Stimulated activated CD4-positive, alpha-beta T cell treated with anti-CD3 and anti-CD28 coated beads, Interleukin-4, amount 100 ng/mL, for 1 hour (primary cell): ENCODE data around the gene ZSCAN22.
"Not testable (repeated sequence)": the region's sequence is repeated elsewhere in the genome, so short reads cannot be mapped to it uniquely, and the experiment has no call there.

Source experiments
- DNase-seq: peaks from one replicate; pipeline ENCODE4 v3.0.0-alpha.2; 2020

ZSCAN22 gene

DNA sequence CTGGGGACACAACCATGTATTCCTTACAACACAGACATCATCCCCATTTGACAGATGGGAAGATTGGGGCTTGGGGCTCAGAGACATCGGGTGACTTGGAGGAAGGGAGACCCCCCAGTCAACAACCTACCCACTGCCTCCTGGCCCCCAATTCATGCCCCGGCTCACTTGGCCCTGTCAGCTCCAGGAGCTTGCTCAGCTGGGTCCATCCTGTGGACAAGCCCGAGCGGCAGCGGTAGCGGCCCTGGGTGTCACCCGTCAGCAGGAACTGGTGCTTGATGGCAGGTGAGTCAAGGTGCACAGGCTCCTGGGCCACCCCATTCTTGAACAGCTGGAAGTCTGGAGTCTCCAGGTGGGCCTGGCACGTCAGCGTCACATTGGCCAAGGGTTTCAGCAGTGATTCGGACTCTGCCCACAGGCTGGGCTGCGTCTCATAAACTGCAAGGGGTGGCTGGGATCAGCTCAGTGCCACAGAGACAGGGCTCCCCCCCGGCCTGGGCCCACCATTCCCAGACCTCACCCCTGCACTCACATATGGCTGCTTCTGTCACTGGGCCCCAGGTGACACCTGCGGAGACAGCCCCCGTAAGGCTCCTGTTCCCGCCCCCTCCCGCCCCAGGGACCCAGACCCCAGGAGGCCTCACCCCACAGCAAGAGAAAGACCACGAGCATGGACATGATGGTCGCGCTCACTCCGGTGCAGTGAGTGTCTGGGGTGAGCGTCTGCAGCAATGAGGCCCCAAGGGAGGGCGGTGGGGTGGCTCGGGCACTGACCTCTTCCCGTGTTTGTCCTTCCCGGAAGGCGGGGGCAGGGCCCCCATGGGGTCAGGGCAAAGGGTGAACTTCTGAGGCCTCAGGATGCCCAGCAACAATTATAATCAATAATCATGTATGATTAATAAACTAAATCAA, 26.2 kb downstream of the ZSCAN22 start, which contains the start of gene A1BG:
Gene A1BG (minus strand): TSS at position 733 of the 912 bp plus-strand sequence. CDS start 55 bp downstream, at position 678.
- DNase-seq: no peak

- no peak for DNase-seq
Measured at GRCh38 chr19:58353717-58354477, 27.1 kb downstream of the ZSCAN22 start.

DNA sequence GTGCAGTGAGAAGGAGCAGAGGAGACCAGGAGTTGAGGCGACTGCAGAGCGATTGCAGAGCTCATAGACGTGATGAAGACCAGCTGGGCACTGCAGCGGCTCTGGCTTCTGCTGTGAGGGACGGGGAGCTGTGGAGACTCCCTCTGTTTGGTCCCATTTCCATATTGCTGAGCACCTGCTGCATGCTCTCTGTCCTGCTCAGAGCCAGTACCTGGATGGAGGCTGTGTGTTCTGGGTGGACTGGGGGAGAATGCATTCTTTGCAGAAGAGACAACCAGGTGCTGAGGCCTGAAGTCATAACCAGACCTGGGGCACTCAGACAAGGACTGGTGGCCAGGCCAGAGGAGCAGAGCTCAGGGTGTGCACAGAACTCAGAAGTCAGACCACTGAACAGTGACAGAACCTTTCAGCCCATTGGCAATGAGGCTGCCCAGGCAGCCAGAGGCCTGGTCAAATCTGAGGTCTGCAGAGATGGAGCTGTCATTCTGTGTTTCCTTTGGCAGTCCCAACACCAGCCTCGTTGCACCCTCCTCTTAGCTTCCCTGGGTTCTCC, 27.8 kb downstream of the ZSCAN22 start:
- DNase-seq: no peak

DNA sequence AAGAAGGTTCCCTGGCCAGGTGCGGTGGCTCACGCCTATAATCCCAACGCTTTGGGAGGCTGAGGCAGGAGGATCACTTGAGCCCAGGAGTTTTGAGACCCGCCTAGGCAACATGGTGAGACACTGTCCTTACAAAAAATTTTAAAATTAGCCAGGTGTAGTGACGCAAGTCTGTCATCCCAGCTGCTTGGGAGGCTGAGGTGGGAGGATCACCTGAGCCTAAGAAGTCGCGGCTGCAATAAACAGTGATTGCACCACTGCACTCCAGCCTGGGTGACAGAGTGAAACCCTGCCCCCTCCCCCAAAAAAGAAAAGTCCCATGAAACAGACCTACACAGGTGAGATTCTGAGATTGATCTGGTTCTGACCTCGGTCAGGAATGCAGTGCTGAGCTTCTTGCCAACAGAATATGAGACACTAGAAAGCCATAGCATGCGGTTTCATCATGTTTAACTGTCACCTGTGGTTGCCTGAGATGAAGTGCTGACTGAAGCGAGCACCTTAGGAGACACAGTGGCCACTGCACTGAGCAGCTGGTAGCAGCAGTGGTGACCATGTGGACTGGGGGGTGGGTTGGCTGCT, 28.5 kb downstream of the ZSCAN22 start:
- no peak for DNase-seq

DNA sequence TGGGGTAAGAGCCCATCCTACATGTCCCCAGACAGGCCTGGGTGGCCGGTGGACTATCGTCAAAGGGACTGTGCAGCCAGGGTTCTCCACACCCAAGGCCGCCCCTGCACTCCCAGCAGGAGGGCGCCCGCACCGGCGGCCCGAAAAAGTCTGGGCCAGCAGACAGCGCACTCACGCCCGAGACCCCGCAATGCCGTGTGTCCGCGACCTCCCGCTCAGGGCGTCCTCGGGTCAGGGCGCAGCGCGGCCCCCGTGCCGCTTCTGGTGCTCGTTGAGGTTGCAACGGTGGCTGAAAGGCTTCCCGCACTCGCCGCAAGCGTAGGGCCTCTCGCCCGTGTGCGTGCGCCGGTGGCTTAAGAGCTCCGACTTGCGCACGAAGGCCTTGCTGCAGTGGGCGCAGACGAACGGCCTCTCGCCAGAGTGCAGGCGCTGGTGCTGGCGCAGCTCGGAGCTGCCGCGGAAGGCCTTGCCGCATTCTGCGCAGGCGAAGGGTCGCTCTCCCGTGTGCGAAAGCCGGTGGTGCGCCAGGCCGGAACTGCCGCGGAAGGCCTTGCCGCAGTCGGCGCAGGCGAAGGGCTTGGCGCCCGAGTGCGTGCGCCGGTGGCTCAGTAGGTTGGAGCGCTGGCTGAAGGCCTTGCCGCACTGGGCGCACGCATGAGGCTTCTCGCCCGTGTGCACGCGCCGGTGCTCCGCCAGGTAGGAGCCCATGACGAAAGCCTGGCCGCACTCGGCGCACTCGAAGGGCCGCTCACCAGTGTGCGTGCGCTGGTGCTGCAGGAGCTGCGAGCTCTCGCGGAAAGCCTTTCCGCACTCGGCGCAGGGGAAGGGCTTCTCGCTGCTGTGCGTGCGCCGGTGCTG, 29.3 kb downstream of the ZSCAN22 start:
- peak; percentile 38 for DNase-seq

DNA sequence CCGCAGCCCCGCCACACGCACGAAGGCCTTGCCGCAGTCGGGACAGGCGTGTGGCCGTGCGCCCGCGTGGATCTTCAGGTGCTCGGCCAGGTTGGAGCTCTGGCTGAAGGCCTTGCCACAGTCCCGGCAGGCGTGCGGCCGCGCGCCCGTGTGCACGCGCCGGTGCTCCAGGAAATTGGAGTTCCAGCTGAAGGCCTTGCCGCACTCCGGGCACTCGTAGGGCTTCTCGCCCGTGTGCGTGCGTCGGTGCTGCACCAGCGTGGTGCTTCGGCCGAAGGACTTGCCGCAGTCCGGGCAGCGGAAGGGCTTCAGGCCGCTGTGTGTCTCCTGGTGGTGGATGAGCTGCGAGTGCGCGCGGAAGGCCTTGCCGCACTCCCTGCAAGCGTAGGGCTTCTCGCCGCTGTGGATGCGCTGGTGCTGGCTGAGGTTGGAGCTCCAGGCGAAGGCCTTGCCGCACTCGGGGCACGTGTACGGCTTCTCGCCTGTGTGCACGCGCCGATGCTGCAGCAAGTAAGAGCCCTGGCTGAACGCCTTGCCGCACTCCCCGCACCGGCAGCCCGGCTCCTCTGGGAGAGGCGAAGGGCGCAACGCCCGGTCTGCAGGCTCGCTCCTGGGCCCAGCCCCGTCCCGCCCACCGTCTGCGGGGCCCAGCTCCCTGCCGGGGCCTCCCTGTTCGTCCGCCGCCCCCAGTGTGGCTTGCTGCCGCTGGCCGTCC, 30.1 kb downstream of the ZSCAN22 start:
- no peak for DNase-seq

DNA sequence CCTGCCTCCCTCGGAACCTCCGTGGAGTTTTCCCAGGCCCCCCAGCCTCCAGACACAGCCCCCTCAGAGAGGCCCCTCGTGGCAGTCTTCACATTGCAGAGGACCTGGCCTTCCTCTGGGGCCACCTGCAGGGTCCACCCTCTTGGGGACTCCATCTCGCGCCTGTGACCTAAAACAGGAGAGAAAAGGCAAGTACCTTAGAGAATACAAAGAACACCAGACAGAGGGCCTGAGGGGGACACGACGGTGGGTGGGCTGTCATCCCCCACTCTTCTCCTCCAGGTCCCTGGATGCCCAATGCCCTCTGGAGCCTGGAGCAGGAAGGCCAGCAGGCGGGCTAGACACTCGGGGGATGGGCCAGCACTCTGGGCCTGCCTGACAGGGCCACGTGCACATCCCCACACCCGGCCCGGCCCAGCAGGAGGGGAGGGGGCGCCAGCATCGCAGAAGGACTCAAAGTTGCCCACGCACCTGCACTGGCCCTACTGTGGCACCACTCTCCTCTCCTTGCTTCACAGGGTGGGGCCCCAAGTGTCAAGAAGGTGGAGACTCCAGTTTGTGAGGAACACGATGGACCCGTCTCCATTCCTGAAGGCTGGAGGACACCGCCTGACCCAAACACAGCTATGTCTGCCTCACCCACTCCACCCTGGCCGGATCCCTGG, 30.8 kb downstream of the ZSCAN22 start:
- no peak for DNase-seq

GRCh38 chr19:58361900-58362271, 35.1 kb downstream of the ZSCAN22 start:
- DNase-seq: peak; percentile 48

GRCh38 chr19:58362272-58362994, 35.6 kb downstream of the ZSCAN22 start, which contains the start of gene ZNF497:
Gene ZNF497, minus strand, starts transcription at chr19:58362751. Its CDS starts 5,116 bp downstream, at chr19:58357635.
- peak; percentile 97 for DNase-seq

DNA sequence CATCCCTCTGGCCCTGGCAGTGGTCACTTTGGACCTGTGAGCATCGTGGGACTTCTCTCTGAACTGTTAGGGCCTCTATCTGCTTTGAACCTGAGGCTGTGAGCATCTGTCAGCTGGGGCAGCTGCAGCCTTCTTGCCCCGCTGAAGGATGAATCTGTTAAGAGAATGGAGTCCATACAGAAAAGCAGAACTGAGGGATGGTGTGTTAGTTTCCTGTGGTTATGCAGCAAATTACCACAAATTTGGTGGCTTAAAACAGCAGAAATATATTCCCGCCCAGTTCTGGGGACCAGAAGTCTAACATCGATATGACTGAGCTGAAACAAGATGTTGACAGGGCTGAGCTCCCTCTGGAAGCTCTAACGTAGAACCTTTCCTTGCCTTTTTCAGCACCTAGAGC, 37.4 kb downstream of the ZSCAN22 start:
- DNase-seq: no peak

DNA sequence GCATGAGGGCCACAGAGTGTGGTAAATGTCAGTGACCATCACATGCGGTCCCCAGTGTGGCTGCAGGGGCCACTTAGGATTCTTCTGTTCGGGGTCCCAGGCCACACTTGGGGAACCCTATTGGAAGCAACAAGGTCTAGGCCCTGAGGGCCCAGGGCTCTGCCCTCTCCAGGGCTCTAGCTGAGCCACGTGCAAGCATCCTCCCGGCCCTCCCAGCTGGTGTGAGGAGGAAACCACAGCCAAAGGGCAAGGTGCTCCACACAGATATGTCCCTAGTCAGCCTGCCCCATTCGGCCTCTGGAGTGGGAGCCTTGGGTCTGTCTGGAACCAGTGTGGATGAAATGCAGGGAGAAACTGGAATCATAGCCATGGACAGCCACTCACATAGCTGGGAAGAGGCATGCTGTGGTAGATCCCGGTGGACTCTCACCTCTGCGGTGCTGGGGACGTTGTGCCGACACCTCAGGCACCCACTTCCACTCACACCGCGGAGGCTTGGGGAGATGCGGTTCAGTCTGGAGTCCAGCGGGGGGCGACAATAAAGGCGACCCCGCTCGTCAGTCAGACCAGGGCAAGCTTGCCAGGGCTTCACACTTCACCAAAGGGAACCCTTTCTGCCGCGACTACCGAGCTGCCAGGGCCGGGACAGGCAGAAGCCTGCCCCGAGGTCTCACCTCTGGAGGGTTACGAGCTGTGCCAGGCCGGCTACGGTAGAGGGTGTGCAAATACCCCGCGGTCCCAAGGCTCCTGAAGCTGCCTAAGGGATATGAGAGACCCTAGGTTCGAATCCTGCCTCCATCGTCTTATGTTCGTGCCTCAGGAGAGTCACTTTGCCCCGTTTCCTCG, 40.0 kb downstream of the ZSCAN22 start:
- no peak for DNase-seq

- DNase-seq: no peak
Measured at GRCh38 chr19:58367698-58368454, 41.1 kb downstream of the ZSCAN22 start.

DNA sequence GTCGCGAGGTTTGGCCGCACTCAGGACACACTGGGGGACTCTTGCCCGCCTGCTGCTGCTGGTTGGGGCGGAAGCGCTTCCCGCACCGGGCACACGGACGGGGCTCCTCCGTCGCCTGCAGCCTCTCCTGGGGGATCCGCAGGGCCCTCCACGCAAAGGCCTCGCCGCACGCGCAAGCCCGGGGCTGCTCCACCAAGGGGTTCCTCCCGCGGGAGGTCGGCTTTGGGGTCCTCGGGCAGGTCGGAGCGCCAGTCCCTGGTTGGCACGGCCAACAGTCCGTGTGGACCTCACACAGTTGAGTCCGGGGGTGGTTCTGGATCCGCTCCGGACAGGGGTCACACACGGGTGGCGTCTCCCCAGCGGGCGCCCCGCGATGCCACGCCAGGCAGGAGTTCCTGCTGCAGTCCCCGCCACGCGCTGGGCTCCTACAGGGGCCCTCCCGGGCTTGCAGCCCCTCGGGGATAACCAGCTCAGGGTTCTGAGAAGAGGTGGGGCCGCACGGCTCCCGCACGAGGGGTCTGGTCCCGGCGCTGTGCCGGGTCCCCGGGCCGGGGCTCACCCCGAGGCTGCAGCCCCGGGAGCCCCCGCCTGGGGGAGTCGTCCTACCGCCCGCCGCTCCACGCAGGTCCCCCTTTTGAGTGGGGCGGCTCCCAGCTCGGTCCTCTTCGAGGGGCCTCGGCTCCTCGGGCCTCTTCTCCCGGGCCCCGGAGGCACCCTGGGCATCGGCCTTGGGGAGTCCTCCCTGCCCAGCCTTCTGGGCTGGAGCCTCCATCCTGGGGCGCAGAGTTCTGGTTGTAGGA, 42.0 kb downstream of the ZSCAN22 start:
- no peak for DNase-seq

DNA sequence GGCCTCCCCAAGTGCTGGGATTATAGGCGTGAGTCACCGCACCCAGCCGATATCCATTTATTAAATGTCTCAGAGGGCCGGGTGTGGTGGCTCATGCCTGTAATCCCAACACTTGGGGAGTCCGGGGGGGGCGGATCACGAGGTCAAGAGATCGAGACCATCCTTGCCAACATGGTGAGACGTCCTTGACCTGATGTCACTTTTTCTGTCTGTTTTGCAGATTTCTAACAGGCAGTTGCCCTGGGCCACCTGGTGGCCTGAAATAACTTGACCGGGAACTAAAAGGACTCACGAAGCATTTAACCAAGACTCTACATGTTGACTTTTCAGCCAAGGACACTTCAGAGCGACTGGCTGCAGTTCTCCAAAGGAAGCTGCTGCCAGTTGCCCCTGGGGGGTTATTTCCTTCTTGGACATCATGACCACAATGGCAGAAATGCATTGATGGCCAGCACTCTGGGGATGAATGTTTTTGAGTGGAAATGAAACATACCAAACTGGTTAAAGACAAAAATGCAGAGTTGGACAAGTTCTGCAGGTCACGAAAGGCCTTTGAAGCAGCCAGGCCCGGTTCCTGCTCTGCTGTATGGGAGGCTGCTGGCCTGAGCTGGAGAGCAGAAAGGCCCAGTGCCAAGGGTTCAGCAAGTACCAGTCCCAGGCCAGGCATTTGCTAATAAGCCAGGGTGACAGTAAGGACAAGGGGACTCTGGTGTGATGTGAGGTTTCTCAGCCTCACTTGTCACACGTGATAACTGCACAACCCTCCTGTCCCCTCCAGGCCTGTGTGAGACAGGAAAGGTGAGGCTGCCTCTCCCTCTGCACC, 45.7 kb downstream of the ZSCAN22 start:
- DNase-seq: no peak

DNA sequence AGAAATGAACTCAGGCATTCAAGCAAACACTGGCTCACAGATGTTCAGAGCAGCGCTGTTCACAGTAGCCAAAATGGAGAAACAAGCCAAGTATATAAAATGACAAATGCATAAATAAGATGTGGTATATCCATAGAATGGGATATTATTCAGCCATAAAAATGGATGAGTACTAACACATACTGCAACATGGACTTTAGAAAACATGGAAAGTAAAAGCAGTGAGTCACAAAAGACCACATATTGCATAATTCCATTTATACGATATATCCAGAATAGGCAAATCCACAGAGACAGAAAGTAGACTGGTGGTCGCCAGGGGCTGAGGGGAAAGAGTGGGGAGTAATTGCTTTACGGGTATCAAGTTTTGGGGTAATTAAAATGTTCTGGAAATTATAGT, 47.4 kb downstream of the ZSCAN22 start:
- no peak for DNase-seq

GRCh38 chr19:58376724-58377123, 49.9 kb downstream of the ZSCAN22 start:
- DNase-seq: not testable (repeated sequence)

DNA sequence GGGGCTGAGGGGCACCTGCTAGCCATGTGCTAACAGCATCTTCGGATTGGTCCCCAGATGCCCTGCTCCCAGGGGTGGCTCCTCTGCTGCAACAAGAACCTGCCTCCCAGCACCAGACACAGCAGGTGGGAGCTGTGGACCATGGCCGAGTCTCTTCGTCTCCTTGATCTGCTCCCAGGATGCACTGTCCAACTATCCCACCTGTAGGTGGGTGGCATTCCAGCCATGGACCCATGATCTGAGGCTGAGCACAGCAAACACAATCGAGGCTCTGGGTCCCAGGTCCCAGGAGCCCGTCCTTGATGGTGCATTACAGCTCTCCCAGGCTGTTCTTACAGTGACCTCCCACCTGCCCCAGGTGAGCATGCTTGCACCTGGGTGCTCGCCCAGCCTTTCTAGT, 52.5 kb downstream of the ZSCAN22 start:
- no peak for DNase-seq
